Endodermal cell (in vitro differentiated cells): ENCODE measurements around the gene MAP1LC3B2. TPM values are rescaled to one million over a fixed set of nuclear protein-coding genes. Genes with fewer than 3 reads are reported as not detected.

Source experiments
- DNase-seq: peaks from one replicate; pipeline ENCODE4 v3.0.0-alpha.2; 2017
- H3K27ac ChIP-seq: 2 replicates; pipeline ENCODE4 v1.5.1; 2013; ENCODE audit warnings: mild to moderate bottlenecking, low read depth, low read length, moderate library complexity
- H3K27me3 ChIP-seq: 2 replicates; pipeline ENCODE4 v1.6.1; 2013; ENCODE audit warnings: mild to moderate bottlenecking, low read length, moderate library complexity; ENCODE audit not compliant: insufficient read depth, control insufficient read depth, poor library complexity, severe bottlenecking
- H3K36me3 ChIP-seq: 2 replicates; pipeline ENCODE4 v1.7.0; 2013; ENCODE audit warnings: mild to moderate bottlenecking, low read length, moderate library complexity; ENCODE audit not compliant: control insufficient read depth, insufficient read depth
- H3K4me1 ChIP-seq: one replicate; pipeline ENCODE4 v1.7.0; 2013; ENCODE audit warnings: low read length; ENCODE audit not compliant: control insufficient read depth, insufficient read depth
- H3K4me3 ChIP-seq: 2 replicates; pipeline ENCODE4 v1.5.1; 2013; ENCODE audit warnings: mild to moderate bottlenecking, low read length, moderate library complexity
- H3K9ac ChIP-seq: 2 replicates; pipeline ENCODE4 v1.6.1; 2013; ENCODE audit warnings: mild to moderate bottlenecking, low read length, moderate library complexity; ENCODE audit not compliant: poor library complexity, severe bottlenecking; ENCODE audit errors: extremely low read depth
- H3K9me3 ChIP-seq: 2 replicates; pipeline ENCODE4 v1.6.1; 2013; ENCODE audit warnings: mild to moderate bottlenecking, low read length, moderate library complexity; ENCODE audit not compliant: control insufficient read depth
- H3K27ac Mint-ChIP-seq: 2 replicates; pipeline ENCODE4 v1.8.0; 2020; ENCODE audit warnings: mixed read lengths
- H3K27me3 Mint-ChIP-seq: 2 replicates; pipeline ENCODE4 v1.8.0; 2021; ENCODE audit warnings: mild to moderate bottlenecking, mixed read lengths; ENCODE audit not compliant: insufficient read depth
- H3K36me3 Mint-ChIP-seq: 2 replicates; pipeline ENCODE4 v1.8.0; 2020; ENCODE audit warnings: low read depth, mixed read lengths
- H3K4me1 Mint-ChIP-seq: 2 replicates; pipeline ENCODE4 v1.8.0; 2020; ENCODE audit warnings: mixed read lengths
- H3K4me3 Mint-ChIP-seq: 2 replicates; pipeline ENCODE4 v1.8.0; 2020; ENCODE audit warnings: mild to moderate bottlenecking, moderate library complexity, mixed read lengths
- H3K9me3 Mint-ChIP-seq: 2 replicates; pipeline ENCODE4 v1.8.0; 2020; ENCODE audit warnings: mild to moderate bottlenecking, mixed read lengths
- CTCF ChIP-seq: fragments of 200-600 bp; sonication (generic); conservative IDR thresholded peaks from 2 replicates; pipeline ENCODE4 v1.5.0; 2021; ENCODE audit warnings: antibody characterized with exemption, mild to moderate bottlenecking
- WGBS, 2 experiments: methylation state at CpG; one replicate each; pipeline versions ENCODE4 v1.1.5 to v1.1.7; 2013; ENCODE audit warnings: missing lambda C conversion rate in 2 of 2, mixed read lengths in 1 of 2; ENCODE audit not compliant: insufficient coverage in 1 of 2, insufficient read length in 1 of 2; 5-methylcytosine and 5-hydroxymethylcytosine counted together
- total RNA-seq, 2 donors: library from RNA; stranded (reverse); fragmentation: NEBNext Ultra II Directional in 1 of 2; extraction: Animal tissue kit (Norgen Biotek cat#: 25700) in 1 of 2; gene quantifications; 2 replicates in 1 of 2; 3 replicates in 1 of 2; pipeline ENCODE4 v1.2.1, GENCODE V29; 2021

MAP1LC3B2 gene
- total RNA-seq, 2 donors from 2014 or later, result 0.80 to 1.4 TPM

GRCh38 chr12:116556356-116556952, 2.7 kb upstream of the MAP1LC3B2 start:
- no peaks in the 10 kb centered on the region for H3K36me3 ChIP-seq
- H3K4me3 Mint-ChIP-seq, result no peak overlapping the region
- no peaks in the 10 kb centered on the region for H3K4me1 ChIP-seq
- no peak for DNase-seq
- H3K4me1 Mint-ChIP-seq, result peaks cover 8% of the 10 kb centered on the region
- no peak overlapping the region for H3K4me3 ChIP-seq
- peaks cover 7% of the 10 kb centered on the region for H3K27me3 Mint-ChIP-seq
- H3K27me3 ChIP-seq, result peaks cover 8% of the 10 kb centered on the region
- no peak overlapping the region for H3K27ac Mint-ChIP-seq
- no peaks in the 10 kb centered on the region for H3K9me3 ChIP-seq
- TF ChIP-seq CTCF, result no peak
- 86 to 96% methylated on average over 3 to 6 of the region's 6 CpGs for WGBS, 2 experiments
- H3K9me3 Mint-ChIP-seq, result no peaks in the 10 kb centered on the region
- no peak overlapping the region for H3K9ac ChIP-seq
- no peaks in the 10 kb centered on the region for H3K36me3 Mint-ChIP-seq
- H3K27ac ChIP-seq, result no peak overlapping the region

- WGBS, 2 experiments, result 90 to 93% methylated on average over 2 to 4 of the region's 4 CpGs
- no peaks in the 10 kb centered on the region for H3K4me1 ChIP-seq
- H3K27ac ChIP-seq, result no peak overlapping the region
- H3K27ac Mint-ChIP-seq, result no peak overlapping the region
- no peak for DNase-seq
- peaks cover 2% of the 10 kb centered on the region for H3K27me3 ChIP-seq
- H3K36me3 Mint-ChIP-seq, result no peaks in the 10 kb centered on the region
- H3K9me3 Mint-ChIP-seq, result peaks cover 3% of the 10 kb centered on the region
- H3K4me1 Mint-ChIP-seq, result peaks cover 8% of the 10 kb centered on the region
- H3K9ac ChIP-seq, result no peak overlapping the region
- H3K36me3 ChIP-seq, result no peaks in the 10 kb centered on the region
- TF ChIP-seq CTCF, result no peak
- no peak overlapping the region for H3K4me3 Mint-ChIP-seq
- H3K9me3 ChIP-seq, result peaks cover under 1% of the 10 kb centered on the region
- peaks cover 7% of the 10 kb centered on the region for H3K27me3 Mint-ChIP-seq
- H3K4me3 ChIP-seq, result no peak overlapping the region
These were observed 2.0 kb upstream of the MAP1LC3B2 start for GRCh38 chr12:116556964-116557698.

GRCh38 chr12:116558280-116559161, 660 bp upstream of the MAP1LC3B2 start:
- peaks cover 16% of the 10 kb centered on the region for H3K9me3 Mint-ChIP-seq
- no peak for TF ChIP-seq CTCF
- DNase-seq, result no peak
- H3K4me3 ChIP-seq, result no peak overlapping the region
- H3K27me3 Mint-ChIP-seq, result peaks cover 6% of the 10 kb centered on the region
- no peaks in the 10 kb centered on the region for H3K36me3 ChIP-seq
- H3K9me3 ChIP-seq, result peaks cover 10% of the 10 kb centered on the region
- H3K9ac ChIP-seq, result no peak overlapping the region
- no peak overlapping the region for H3K27ac Mint-ChIP-seq
- H3K4me1 Mint-ChIP-seq, result peaks cover 8% of the 10 kb centered on the region
- H3K4me3 Mint-ChIP-seq, result no peak overlapping the region
- 92 to 94% methylated on average over 20 to 21 of the region's 21 CpGs for WGBS, 2 experiments
- no peaks in the 10 kb centered on the region for H3K36me3 Mint-ChIP-seq
- no peaks in the 10 kb centered on the region for H3K4me1 ChIP-seq
- no peak overlapping the region for H3K27ac ChIP-seq
- H3K27me3 ChIP-seq, result no peaks in the 10 kb centered on the region
